HepG2 (cell line): Measurements from ENCODE around the gene LTB4R. TPM values are rescaled to one million over a fixed set of nuclear protein-coding genes. Genes with fewer than 3 reads are reported as not detected.

Experiments used
- CHD2 ChIP-seq: IDR thresholded peaks from 2 replicates; pipeline ENCODE4 v1.6.1; 2011; ENCODE audit warnings: low read depth, low read length, improper control_type of control experiment
- CREB1 ChIP-seq, 2 experiments: fragments of 450-650 bp in 1 of 2; IDR thresholded peaks; 2 replicates each; pipeline ENCODE4 v1.6.1; 2016 to 2017; ENCODE audit warnings: control low read depth in 1 of 2, mild to moderate bottlenecking in 1 of 2, missing compliant biosample characterization in 1 of 2, missing genetic modification characterization in 1 of 2
- DPF2 ChIP-seq: sonication (generic); formaldehyde crosslinking; IDR thresholded peaks from 2 replicates; pipeline ENCODE4 v1.4.0; 2020; ENCODE audit warnings: mild to moderate bottlenecking, low read depth, missing genetic modification reagents, borderline replicate concordance
- E2F5 ChIP-seq: sonication (generic); formaldehyde crosslinking; conservative IDR thresholded peaks from 2 replicates; pipeline ENCODE4 v1.4.0; 2020; ENCODE audit warnings: missing genetic modification reagents
- KMT2A ChIP-seq: sonication (generic); formaldehyde crosslinking; IDR thresholded peaks from 2 replicates; pipeline ENCODE4 v1.4.0; 2020; ENCODE audit warnings: missing genetic modification reagents
- NRL ChIP-seq: sonication (generic); formaldehyde crosslinking; IDR thresholded peaks from 2 replicates; pipeline ENCODE4 v1.5.0; 2020; ENCODE audit warnings: missing genetic modification reagents, mild to moderate bottlenecking, moderate library complexity, borderline replicate concordance
- POLR2AphosphoS5 ChIP-seq: IDR thresholded peaks from 2 replicates; pipeline ENCODE4 v1.6.1; 2012; ENCODE audit warnings: low read depth, low read length
- RFX5 ChIP-seq: IDR thresholded peaks from 2 replicates; pipeline ENCODE4 v1.6.1; 2011; ENCODE audit warnings: low read depth, low read length, improper control_type of control experiment
- SYNCRIP ChIP-seq: fragments of 200-400 bp; formaldehyde crosslinking; IDR thresholded peaks from 2 replicates; pipeline ENCODE4 v1.6.1; 2018; ENCODE audit warnings: mild to moderate bottlenecking, low read depth, low read length; ENCODE audit not compliant: insufficient read depth
- ZBTB38 ChIP-seq: sonication (generic); formaldehyde crosslinking; IDR thresholded peaks from 2 replicates; pipeline ENCODE4 v1.5.1; 2020; ENCODE audit warnings: mild to moderate bottlenecking, missing genetic modification reagents
- ZFP37 ChIP-seq: sonication (generic); formaldehyde crosslinking; IDR thresholded peaks from 2 replicates; pipeline ENCODE4 v1.4.0; 2020; ENCODE audit warnings: missing genetic modification reagents, borderline replicate concordance
- ZNF552 ChIP-seq: sonication (generic); formaldehyde crosslinking; IDR thresholded peaks from 2 replicates; pipeline ENCODE4 v1.9.0; 2022; ENCODE audit warnings: missing genetic modification reagents, mild to moderate bottlenecking, borderline replicate concordance
- ZNF558 ChIP-seq: sonication (generic); formaldehyde crosslinking; IDR thresholded peaks from 2 replicates; pipeline ENCODE4 v1.9.0; 2022; ENCODE audit warnings: mild to moderate bottlenecking, missing genetic modification reagents, borderline replicate concordance
- polyA plus RNA-seq, 8 experiments: library from polyadenylated mRNA; depleted of rRNA in 3 of 8; stranded (reverse) in 7 of 8; unstranded in 1 of 8; fragments of >200 nt; fragmentation: Illumina TruSeq in 4 of 8; extraction: Trizol in 4 of 8; gene quantifications; 2 replicates each; pipeline versions ENCODE4 v1.2.1 to v1.2.3, GENCODE V29; 2011 to 2016; ENCODE audit warnings: low read depth in 4 of 8, missing spikeins in 1 of 8, mixed read lengths in 1 of 8; ENCODE audit not compliant: insufficient read depth in 1 of 8
- total RNA-seq, 5 experiments: library from RNA; depleted of rRNA; stranded (reverse); fragments of >200 nt; fragmentation: Illumina TruSeq; extraction: Trizol; gene quantifications; 2 replicates each; pipeline ENCODE4 v1.2.3, GENCODE V29; 2016; ENCODE audit warnings: low read depth in 1 of 5
- TF ChIP-seq, protein P1 (sequence below): sonication (generic); formaldehyde crosslinking; IDR thresholded peaks from 2 replicates; pipeline ENCODE4 v1.4.0; 2020; ENCODE audit warnings: missing genetic modification reagents
- TF ChIP-seq, protein P2 (sequence below): sonication (generic); formaldehyde crosslinking; IDR thresholded peaks from 2 replicates; pipeline ENCODE4 v1.4.0; 2020; ENCODE audit warnings: mild to moderate bottlenecking, low read depth, missing genetic modification reagents
- TF ChIP-seq, protein P3 (sequence below): sonication (generic); formaldehyde crosslinking; IDR thresholded peaks from 2 replicates; pipeline ENCODE4 v1.4.0; 2020; ENCODE audit warnings: missing genetic modification reagents, mild to moderate bottlenecking, borderline replicate concordance
- TF ChIP-seq, protein P4 (sequence below): sonication (generic); formaldehyde crosslinking; IDR thresholded peaks from 2 replicates; pipeline ENCODE4 v1.5.1; 2020; ENCODE audit warnings: mild to moderate bottlenecking, moderate library complexity, missing genetic modification reagents

LTB4R gene
- total and polyA plus RNA-seq, 2 of the 13 experiments (the other 11 are each of a cell fraction or from before 2014, with no cell fraction given), result 3.2 to 8.2 TPM

DNA sequence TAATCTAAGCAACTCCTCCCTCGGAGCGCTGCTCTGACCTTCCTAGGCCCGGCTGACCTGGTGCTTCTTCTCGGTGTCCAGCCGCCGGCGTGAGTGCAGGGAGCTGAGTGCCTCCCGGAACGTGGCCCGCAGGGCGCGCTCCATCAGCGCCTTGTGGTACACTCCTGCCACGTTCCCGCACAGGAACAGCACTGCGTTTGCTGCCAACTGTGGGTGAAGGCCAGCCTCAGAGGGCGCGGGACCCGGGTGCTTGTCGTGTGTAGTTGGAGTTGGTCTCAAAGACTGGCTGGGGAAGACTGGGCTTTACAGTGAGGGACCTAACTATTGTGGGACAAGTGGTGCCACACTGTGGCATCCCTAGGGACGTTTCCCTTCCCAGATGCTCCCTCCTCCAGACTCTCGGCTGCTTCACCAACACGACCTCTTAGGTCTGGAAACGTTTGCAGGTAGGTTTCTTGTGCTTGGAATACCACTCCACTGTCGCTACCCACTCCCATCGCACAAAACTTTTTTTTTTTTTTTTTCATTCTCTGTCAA lies 20.5 kb downstream of the LTB4R start (continued):
- TF ChIP-seq CHD2 (no peak), E2F5 (CRISPR knock-in tag) (no peak), DPF2 (CRISPR knock-in tag) (no peak), ZNF552 (CRISPR knock-in tag) (no peak), POLR2AphosphoS5 (no peak), NRL (CRISPR knock-in tag) (no peak), RFX5 (no peak), ZFP37 (CRISPR knock-in tag) (no peak), SYNCRIP (no peak), ZNF558 (CRISPR knock-in tag) (no peak), CREB1 (IDR thresholded peaks at IDR 0.05) (no peak), CREB1 (CRISPR knock-in tag; IDR thresholded peaks at IDR 0.05) (no peak), KMT2A (CRISPR knock-in tag) (no peak), ZBTB38 (no peak; the same call in 1 of the 2 replicates)
- TF ChIP-seq, protein P1, sequence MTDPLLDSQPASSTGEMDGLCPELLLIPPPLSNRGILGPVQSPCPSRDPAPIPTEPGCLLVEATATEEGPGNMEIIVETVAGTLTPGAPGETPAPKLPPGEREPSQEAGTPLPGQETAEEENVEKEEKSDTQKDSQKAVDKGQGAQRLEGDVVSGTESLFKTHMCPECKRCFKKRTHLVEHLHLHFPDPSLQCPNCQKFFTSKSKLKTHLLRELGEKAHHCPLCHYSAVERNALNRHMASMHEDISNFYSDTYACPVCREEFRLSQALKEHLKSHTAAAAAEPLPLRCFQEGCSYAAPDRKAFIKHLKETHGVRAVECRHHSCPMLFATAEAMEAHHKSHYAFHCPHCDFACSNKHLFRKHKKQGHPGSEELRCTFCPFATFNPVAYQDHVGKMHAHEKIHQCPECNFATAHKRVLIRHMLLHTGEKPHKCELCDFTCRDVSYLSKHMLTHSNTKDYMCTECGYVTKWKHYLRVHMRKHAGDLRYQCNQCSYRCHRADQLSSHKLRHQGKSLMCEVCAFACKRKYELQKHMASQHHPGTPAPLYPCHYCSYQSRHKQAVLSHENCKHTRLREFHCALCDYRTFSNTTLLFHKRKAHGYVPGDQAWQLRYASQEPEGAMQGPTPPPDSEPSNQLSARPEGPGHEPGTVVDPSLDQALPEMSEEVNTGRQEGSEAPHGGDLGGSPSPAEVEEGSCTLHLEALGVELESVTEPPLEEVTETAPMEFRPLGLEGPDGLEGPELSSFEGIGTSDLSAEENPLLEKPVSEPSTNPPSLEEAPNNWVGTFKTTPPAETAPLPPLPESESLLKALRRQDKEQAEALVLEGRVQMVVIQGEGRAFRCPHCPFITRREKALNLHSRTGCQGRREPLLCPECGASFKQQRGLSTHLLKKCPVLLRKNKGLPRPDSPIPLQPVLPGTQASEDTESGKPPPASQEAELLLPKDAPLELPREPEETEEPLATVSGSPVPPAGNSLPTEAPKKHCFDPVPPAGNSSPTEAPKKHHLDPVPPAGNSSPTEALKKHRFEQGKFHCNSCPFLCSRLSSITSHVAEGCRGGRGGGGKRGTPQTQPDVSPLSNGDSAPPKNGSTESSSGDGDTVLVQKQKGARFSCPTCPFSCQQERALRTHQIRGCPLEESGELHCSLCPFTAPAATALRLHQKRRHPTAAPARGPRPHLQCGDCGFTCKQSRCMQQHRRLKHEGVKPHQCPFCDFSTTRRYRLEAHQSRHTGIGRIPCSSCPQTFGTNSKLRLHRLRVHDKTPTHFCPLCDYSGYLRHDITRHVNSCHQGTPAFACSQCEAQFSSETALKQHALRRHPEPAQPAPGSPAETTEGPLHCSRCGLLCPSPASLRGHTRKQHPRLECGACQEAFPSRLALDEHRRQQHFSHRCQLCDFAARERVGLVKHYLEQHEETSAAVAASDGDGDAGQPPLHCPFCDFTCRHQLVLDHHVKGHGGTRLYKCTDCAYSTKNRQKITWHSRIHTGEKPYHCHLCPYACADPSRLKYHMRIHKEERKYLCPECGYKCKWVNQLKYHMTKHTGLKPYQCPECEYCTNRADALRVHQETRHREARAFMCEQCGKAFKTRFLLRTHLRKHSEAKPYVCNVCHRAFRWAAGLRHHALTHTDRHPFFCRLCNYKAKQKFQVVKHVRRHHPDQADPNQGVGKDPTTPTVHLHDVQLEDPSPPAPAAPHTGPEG (CRISPR knock-in tag), result peak; percentile 61; the same call in 1 of the 2 replicates
- TF ChIP-seq, protein P2, sequence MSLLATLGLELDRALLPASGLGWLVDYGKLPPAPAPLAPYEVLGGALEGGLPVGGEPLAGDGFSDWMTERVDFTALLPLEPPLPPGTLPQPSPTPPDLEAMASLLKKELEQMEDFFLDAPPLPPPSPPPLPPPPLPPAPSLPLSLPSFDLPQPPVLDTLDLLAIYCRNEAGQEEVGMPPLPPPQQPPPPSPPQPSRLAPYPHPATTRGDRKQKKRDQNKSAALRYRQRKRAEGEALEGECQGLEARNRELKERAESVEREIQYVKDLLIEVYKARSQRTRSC (CRISPR knock-in tag), result no peak
- TF ChIP-seq, protein P3, sequence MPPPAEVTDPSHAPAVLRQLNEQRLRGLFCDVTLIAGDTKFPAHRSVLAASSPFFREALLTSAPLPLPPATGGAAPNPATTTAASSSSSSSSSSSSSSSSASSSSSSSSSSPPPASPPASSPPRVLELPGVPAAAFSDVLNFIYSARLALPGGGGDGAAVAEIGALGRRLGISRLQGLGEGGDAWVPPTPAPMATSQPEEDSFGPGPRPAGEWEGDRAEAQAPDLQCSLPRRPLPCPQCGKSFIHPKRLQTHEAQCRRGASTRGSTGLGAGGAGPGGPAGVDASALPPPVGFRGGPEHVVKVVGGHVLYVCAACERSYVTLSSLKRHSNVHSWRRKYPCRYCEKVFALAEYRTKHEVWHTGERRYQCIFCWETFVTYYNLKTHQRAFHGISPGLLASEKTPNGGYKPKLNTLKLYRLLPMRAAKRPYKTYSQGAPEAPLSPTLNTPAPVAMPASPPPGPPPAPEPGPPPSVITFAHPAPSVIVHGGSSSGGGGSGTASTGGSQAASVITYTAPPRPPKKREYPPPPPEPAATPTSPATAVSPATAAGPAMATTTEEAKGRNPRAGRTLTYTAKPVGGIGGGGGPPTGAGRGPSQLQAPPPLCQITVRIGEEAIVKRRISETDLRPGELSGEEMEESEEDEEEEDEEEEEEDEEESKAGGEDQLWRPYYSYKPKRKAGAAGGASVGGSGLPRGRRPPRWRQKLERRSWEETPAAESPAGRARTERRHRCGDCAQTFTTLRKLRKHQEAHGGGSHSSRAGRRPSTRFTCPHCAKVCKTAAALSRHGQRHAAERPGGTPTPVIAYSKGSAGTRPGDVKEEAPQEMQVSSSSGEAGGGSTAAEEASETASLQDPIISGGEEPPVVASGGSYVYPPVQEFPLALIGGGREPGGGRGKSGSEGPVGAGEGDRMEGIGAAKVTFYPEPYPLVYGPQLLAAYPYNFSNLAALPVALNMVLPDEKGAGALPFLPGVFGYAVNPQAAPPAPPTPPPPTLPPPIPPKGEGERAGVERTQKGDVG, result no peak
- TF ChIP-seq, protein P4, sequence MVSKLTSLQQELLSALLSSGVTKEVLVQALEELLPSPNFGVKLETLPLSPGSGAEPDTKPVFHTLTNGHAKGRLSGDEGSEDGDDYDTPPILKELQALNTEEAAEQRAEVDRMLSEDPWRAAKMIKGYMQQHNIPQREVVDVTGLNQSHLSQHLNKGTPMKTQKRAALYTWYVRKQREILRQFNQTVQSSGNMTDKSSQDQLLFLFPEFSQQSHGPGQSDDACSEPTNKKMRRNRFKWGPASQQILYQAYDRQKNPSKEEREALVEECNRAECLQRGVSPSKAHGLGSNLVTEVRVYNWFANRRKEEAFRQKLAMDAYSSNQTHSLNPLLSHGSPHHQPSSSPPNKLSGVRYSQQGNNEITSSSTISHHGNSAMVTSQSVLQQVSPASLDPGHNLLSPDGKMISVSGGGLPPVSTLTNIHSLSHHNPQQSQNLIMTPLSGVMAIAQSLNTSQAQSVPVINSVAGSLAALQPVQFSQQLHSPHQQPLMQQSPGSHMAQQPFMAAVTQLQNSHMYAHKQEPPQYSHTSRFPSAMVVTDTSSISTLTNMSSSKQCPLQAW, result peak; percentile 80
